DMS153 treated with DMSO at 0.1 percent for 48 hours (cell line): ENCODE results near the gene JAK1.

Experiments used
- DNase-seq: peaks from one replicate; lab custom pipeline; 2025; ENCODE audit not compliant: unreplicated experiment; lab: John Stamatoyannopoulos, UW

JAK1 gene

GRCh38 chr1:64980745-64981600 lies 14.6 kb upstream of the JAK1 start:
- no peak for DNase-seq

- no peak for DNase-seq
Observed at GRCh38 chr1:64979358-64979757, 13.0 kb upstream of the JAK1 start.

GRCh38 chr1:64976361-64976760 lies 10.0 kb upstream of the JAK1 start:
- DNase-seq: no peak

DNA sequence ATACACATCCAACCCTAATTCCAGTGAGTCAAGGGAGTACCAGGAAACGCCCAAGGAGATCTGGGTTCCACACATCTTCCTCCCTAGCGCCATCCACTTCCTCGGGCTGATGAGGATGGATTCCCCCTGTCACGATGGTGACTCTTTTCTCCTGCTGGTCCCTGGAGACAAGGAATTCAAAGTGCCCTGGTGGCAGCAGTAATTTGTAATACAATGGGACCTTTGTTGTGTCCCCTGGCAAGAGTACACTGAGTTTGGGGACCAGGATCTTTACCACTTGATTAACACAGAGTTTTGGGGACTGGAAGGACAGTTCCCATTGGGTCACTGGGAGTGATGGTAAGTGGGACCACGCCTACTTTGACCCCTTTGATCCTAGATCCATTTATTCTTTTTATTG lies 9.4 kb upstream of the JAK1 start:
- DNase-seq: no peak

DNA sequence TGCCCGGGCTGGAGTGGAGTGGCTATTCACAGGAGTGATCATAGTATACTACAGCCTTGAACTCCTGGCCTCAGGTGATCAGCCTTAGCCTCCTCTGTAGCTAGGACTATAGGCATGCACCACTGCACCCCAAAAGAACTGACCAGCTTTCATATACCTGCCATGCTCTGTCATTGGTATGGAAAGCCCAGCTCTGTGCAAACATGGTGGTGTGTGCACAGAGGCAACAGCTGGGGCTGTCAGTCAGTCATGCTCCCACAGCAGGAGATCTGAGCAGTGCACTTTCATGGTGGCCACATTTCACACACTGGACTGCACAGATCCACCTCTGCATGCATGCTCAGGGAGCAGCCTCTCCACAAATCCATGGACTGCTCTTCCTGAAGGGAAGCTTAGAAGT lies 8.8 kb upstream of the JAK1 start:
- DNase-seq: no peak

GRCh38 chr1:64974288-64974825 lies 8.0 kb upstream of the JAK1 start:
- DNase-seq: no peak

DNA sequence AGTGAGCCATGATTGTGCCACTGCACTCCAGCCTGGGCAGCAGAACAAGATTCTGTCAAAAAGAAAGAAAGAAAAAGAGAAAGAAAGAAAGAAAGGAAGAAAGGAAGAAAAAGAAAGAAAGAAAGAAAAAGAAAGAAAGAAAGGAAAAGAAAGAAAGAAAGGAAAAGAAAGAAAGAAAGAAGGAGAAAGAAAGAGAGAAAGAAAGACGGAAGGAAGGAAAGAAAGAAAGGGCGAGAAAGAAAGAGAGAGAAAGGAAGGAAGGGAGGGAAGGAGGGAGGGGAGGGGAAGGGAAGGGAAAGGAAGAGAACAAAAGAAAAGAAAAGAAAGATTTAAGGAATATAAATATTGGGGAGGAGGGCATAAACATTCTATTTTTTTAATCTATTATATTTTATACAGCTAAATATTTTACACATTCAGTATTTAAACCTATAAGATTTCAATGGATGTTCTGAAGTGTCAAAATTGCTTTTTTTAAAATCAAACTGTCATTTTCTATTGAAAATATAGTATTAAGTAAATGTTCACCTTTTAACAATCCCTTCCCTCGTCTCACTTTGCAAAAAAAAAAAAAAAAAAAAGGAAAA lies 6.8 kb upstream of the JAK1 start:
- no peak for DNase-seq

GRCh38 chr1:64969305-64970046 lies 3.1 kb upstream of the JAK1 start:
- no peak for DNase-seq

DNA sequence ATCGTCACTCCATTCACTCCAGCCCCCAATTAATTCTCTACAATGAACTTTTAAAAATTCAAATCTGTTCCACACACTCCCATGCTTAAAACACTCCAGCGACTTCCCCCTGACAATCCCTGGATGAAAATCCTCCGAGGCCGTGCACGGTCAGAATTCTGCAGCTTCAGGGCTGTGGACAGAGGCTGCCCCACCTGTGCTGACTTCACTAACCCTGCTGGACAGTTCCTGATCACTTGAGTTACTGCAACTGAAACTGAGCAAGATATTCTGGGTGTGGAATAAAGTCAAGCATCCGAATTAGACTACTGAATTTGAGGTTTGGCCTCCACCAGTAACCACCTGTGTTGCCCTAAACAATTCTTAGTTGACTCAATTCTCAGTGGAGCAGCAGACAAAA lies 1.0 kb upstream of the JAK1 start:
- no peak for DNase-seq

GRCh38 chr1:64965366-64966157 lies 787 bp downstream of the JAK1 start:
- DNase-seq: peak; percentile 20

- DNase-seq: no peak
Observed at GRCh38 chr1:64963466-64963865, 2.9 kb downstream of the JAK1 start.

- DNase-seq: no peak
Observed at GRCh38 chr1:64962441-64962840, 3.9 kb downstream of the JAK1 start.

DNA sequence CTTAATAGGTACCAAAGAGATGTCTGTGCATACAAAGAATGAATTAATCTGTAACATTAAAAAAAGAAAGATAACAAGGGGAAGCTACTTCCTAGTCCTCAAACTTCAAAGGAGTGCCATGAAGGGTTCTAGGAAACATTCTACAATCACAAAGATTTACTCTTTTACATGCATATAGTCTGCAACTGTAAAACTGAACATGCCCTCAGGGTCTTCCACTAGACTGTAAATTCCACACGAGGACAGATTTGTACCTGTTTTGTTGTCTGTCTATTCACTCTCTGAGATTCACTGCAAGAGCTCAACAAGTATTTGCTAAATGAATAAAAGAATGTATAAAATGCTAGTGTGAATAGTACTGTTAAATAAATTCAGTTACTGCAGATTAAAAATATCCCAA lies 4.4 kb downstream of the JAK1 start:
- DNase-seq: no peak

- no peak for DNase-seq
Observed at GRCh38 chr1:64960731-64961130, 5.6 kb downstream of the JAK1 start.

GRCh38 chr1:64959986-64960385 lies 6.4 kb downstream of the JAK1 start:
- DNase-seq: no peak

- DNase-seq: no peak
Observed at GRCh38 chr1:64956733-64957441, 9.5 kb downstream of the JAK1 start.

DNA sequence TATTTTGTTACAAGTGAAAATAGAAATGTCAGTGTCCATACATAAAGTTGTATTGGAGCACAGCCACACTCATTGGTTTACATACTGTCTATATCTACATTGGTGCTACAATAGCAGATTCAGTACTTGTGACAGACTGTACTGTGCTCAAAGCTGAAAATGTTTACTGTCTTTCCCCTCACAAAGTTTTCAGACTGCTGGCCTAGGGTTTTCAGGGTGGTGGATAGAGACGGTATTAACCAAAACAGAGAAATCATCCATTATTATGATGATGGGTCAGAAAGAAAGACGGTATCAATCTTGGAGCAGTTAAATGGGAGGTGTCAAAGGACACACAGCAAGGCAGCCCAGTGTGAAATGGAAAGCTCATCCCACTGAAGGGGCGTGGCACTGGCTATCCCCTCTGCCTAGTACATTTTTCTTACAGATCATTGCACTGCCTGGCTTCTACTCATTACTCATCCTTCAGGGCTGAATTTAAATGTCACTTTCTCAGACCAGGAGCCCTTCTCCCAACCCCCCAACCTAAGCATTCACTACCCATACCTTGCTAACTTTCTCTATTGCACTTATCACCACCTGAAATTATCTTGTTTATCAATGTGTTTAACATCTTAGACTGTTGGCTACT lies 10.2 kb downstream of the JAK1 start:
- no peak for DNase-seq

DNA sequence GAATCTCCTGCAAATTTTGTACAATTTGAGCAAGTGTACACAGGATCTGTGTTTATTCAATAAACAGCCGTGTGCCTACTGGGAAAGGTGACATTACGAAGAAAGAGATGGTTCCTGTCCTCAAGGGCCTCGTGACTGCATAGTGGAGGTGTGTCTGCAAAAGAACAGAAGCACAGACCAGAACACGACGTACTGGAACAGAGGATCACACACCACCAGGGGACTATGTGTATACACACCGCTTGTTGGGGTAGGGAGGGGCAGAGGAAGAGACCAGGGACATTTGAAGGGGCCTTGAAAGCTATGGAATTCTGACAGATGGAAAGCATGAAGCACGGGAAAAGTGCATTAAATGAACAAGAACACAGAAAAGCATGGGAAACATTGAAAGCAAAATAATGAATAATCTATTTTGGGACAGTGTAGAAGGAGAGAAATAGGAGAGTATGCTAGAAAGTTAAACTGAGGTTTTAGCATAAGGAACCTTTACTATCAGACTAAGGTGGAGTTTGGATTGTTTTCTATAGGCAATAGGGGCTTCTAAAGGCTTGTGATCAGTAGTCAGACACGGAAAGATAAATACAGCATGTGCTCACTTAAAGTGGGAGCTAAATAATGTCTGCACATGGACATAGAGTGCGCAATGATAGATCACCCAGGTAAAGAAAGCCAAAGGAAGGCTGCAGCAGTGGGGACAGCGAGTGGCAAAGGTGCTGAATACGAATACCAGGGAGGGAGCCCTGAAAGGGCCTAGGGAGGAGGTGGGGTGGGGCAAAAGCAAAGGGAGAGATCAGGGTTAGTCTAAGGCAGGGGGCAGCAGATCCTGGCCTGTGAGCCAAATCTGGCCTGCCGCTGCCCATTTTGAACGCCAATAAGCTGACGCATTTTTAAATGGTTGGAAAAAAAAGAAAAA lies 11.0 kb downstream of the JAK1 start:
- DNase-seq: no peak

GRCh38 chr1:64953241-64953640 lies 13.1 kb downstream of the JAK1 start:
- no peak for DNase-seq
